T-helper 2 cell treated with Interferon-gamma antibody and Interleukin-4, amounts not matched to agents 5 μg/mL and 100 μg/mL, for 36 hours (primary cell): ENCODE results near the gene TAP2.
"Not testable (repeated sequence)": the region's sequence is repeated elsewhere in the genome, so short reads cannot be mapped to it uniquely, and the experiment has no call there.

Source experiments
- DNase-seq: peaks from one replicate; pipeline ENCODE4 v3.0.0; 2021; ENCODE audit warnings: low spot score
- H3K27ac Mint-ChIP-seq: one replicate; pipeline ENCODE4 v1.8.0; 2021; ENCODE audit warnings: mild to moderate bottlenecking, mixed read lengths
- H3K27me3 Mint-ChIP-seq: one replicate; pipeline ENCODE4 v1.8.0; 2021; ENCODE audit warnings: low read depth, mixed read lengths
- H3K36me3 Mint-ChIP-seq: one replicate; pipeline ENCODE4 v1.8.0; 2021; ENCODE audit warnings: low read depth, mixed read lengths
- H3K4me1 Mint-ChIP-seq: one replicate; pipeline ENCODE4 v1.8.0; 2021; ENCODE audit warnings: low read depth, mixed read lengths
- H3K4me3 Mint-ChIP-seq: one replicate; pipeline ENCODE4 v1.8.0; 2022; ENCODE audit warnings: mild to moderate bottlenecking, moderate library complexity, mixed read lengths
- H3K9me3 Mint-ChIP-seq: one replicate; pipeline ENCODE4 v1.8.0; 2021; ENCODE audit warnings: mixed read lengths

Gene TAP2

DNA sequence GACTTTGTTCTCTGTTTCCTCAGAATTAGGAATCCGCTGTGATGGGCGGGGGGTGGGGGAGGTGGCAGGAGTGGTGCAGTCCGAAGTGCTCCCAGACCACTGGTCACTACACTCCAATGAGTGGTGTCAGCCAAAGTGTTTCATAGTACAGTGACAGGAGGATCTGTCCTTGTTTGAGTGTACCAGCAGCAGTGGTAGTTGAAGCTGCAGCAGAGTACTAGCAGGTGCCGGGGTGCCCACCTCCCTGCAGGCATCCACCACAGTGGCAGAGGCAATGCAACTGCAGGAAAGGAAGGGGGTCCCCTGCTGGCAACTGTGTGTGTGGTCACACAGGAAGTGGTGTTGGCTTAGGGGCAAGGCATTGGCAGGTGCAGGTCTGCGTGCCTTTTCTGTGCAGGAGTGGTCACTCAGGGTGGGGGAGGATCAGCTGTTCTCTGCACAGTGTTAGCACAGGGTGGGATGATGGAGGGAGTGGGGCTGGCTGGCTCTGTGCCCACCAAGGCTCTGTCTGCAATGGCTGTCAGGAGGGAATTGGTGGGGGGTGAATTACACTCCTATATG, 31.4 kb downstream of the TAP2 start:
- no peak overlapping the region for H3K4me3 Mint-ChIP-seq
- no peak for DNase-seq
- H3K27me3 Mint-ChIP-seq: peaks cover 42% of the 10 kb centered on the region
- no peak overlapping the region for H3K27ac Mint-ChIP-seq
- no peaks in the 10 kb centered on the region for H3K9me3 Mint-ChIP-seq
- H3K4me1 Mint-ChIP-seq: no peaks in the 10 kb centered on the region
- H3K36me3 Mint-ChIP-seq: no peaks in the 10 kb centered on the region

GRCh38 chr6:32805404-32805803, 33.1 kb downstream of the TAP2 start:
- H3K4me1 Mint-ChIP-seq, H3K36me3 Mint-ChIP-seq, DNase-seq, H3K4me3 Mint-ChIP-seq, H3K9me3 Mint-ChIP-seq, H3K27ac Mint-ChIP-seq: not testable (repeated sequence)
- peaks cover 54% of the 10 kb centered on the region for H3K27me3 Mint-ChIP-seq

- no peak overlapping the region for H3K4me3 Mint-ChIP-seq
- peaks cover 7% of the 10 kb centered on the region for H3K9me3 Mint-ChIP-seq
- no peaks in the 10 kb centered on the region for H3K4me1 Mint-ChIP-seq
- H3K27ac Mint-ChIP-seq: no peak overlapping the region
- no peak for DNase-seq
- peaks cover 69% of the 10 kb centered on the region for H3K27me3 Mint-ChIP-seq
- H3K36me3 Mint-ChIP-seq: no peaks in the 10 kb centered on the region
Observed at GRCh38 chr6:32803416-32803815, 35.1 kb downstream of the TAP2 start.

- H3K27ac Mint-ChIP-seq: no peak overlapping the region
- H3K4me3 Mint-ChIP-seq: no peak overlapping the region
- no peaks in the 10 kb centered on the region for H3K36me3 Mint-ChIP-seq
- H3K4me1 Mint-ChIP-seq: peaks cover 15% of the 10 kb centered on the region
- H3K27me3 Mint-ChIP-seq: peaks cover 65% of the 10 kb centered on the region
- no peak for DNase-seq
- peaks cover 7% of the 10 kb centered on the region for H3K9me3 Mint-ChIP-seq
Observed at GRCh38 chr6:32799740-32800139, 38.8 kb downstream of the TAP2 start.

DNA sequence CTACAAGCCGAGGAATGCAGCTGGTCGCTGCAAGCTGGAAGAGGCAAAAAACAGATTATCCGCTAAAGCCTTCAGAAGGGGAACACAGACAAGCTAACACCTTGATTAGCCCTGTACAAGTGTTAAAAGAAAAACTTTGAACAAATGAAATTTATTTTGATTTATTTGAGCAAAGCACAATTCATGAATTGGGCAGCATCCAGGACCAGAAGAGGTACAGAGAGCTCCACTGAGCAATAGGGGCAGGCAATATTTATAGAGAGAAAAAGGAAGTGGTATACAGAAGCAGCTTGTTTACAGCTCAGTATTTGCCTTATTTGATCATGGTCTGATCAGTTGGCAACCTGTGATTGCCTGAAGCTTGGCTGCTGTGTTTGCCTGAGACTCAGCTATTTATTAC, 39.4 kb downstream of the TAP2 start:
- no peak overlapping the region for H3K27ac Mint-ChIP-seq
- H3K27me3 Mint-ChIP-seq: peaks cover 65% of the 10 kb centered on the region
- no peak for DNase-seq
- no peak overlapping the region for H3K4me3 Mint-ChIP-seq
- no peaks in the 10 kb centered on the region for H3K36me3 Mint-ChIP-seq
- H3K4me1 Mint-ChIP-seq: peaks cover 20% of the 10 kb centered on the region
- peaks cover 7% of the 10 kb centered on the region for H3K9me3 Mint-ChIP-seq

DNA sequence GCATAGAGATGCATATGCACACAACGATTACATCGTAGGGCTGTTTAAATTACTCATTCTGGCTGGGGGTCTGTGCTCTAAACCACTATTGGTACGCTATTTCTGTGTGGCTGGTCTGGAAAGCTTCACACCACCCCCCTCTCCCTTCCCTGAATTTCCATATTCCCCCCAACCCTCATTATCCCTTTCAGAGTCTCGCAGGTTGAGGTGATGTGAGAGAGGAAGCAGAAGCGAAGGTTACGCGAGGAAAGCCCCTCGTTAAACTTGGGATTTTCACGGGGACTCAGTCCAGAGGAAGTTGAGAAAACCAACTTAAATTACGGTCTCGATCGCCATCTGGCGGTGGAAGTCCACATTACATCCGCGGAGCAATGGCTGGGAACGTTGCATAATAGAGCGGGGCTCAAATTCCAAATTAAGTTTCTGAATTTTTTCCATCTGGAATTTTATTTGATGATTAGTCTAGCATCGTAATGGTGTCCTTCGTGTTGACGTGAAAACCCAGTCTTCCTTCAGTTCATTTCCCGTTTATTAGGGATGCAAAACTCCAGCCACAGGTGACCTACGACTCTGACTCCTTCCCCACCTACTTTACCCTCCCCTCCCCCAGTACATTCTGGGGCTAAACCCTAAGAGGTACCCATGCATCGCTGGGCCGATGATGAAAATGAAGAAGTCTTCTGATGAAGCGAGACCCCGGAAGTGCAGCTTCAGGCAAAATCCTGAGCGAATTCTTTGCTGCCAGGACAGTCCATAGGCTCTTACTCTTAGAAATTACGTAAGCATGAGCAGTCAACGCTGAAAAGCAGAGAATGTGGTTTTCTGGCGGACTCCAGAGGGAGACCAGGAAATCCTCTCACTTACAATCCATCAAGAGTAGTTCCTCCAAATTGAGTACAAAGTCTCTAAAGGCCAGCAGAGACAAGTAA, 41.4 kb downstream of the TAP2 start:
- H3K27ac Mint-ChIP-seq: no peak overlapping the region
- peak overlapping the region; percentile 66 for H3K4me3 Mint-ChIP-seq
- H3K27me3 Mint-ChIP-seq: peaks cover 63% of the 10 kb centered on the region
- peak; percentile 59 for DNase-seq
- H3K4me1 Mint-ChIP-seq: peaks cover 25% of the 10 kb centered on the region
- H3K9me3 Mint-ChIP-seq: peaks cover 7% of the 10 kb centered on the region
- no peaks in the 10 kb centered on the region for H3K36me3 Mint-ChIP-seq

DNA sequence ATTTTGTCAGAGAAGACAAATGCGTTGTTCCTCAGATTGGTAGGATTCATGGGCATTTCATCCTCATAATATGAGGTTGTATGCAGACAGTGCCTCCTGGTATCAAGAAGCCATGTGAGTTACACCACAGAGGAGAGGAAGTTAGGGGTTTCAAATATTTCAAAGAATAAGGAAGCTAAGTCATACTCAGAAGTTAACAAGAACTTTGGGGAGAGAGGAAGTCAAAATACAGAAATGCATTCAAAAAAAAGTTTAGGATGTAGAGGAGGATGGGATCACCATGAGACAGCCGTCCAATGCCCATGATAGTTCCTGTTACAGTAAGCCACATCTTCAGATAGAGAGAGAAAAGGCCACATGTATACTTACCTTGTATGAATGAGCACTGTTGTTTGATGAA, 44.0 kb downstream of the TAP2 start:
- Mint-ChIP-seq H3K4me3 (no peak overlapping the region), H3K27me3 (peaks cover 65% of the 10 kb centered on the region), H3K27ac (no peak overlapping the region)

DNA sequence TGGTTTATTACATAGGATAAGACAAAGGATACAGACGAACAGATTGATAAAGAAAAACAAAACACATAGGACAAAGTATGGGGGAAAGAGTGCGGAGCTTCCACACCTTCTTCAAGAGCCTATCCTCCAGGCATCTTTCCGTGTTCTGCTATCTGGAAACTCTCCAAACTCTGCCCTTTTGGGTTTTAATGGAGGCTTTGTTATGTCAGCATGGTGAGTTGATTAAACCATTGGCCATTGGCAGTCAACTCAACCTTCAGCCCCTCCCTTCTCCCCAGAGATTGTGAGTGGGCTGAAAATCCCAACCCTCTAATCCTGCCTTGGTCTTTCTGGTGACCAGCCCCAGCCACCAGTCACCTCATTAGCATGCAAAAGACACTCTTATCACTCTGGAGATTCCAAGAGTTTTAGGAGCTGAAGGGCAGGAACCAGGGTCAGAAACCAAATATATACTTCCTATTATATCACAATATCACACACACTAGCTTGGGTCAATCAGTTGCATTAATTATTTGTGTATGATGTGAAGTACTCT, 45.6 kb downstream of the TAP2 start:
- Mint-ChIP-seq H3K27me3 (peaks cover 61% of the 10 kb centered on the region), H3K27ac (no peak overlapping the region), H3K4me3 (no peak overlapping the region), H3K9me3 (no peaks in the 10 kb centered on the region), H3K4me1 (peaks cover 25% of the 10 kb centered on the region), H3K36me3 (no peaks in the 10 kb centered on the region)
- DNase-seq: no peak

More for the DNA sequence above, 44.0 kb downstream of the TAP2 start:
- Mint-ChIP-seq H3K36me3 (no peaks in the 10 kb centered on the region), H3K4me1 (peaks cover 25% of the 10 kb centered on the region), H3K9me3 (peaks cover 7% of the 10 kb centered on the region)
- DNase-seq: no peak

- Mint-ChIP-seq H3K4me1 (peaks cover 16% of the 10 kb centered on the region), H3K36me3 (no peaks in the 10 kb centered on the region), H3K4me3 (no peak overlapping the region), H3K27ac (no peak overlapping the region), H3K27me3 (peaks cover 75% of the 10 kb centered on the region), H3K9me3 (no peaks in the 10 kb centered on the region)
- DNase-seq: no peak
Observed at GRCh38 chr6:32790306-32790705, 48.2 kb downstream of the TAP2 start.
